Natural killer cell (primary cell): ENCODE measurements around the gene BRINP2. TPM values are rescaled to one million over a fixed set of nuclear protein-coding genes. Genes with fewer than 3 reads are reported as not detected.

ENCODE experiments used
- ATAC-seq, 3 donors: fragments of 150-1000 bp in 2 of 3; fragments of 200-7000 bp in 1 of 3; cut with Tn5 transposase; 1 replicate in 1 of 3; 2 replicates in 2 of 3; pipeline ENCODE4 v1.10.0; 2021; ENCODE audit warnings: mild to moderate bottlenecking in 2 of 3, moderate library complexity in 2 of 3
- DNase-seq, 2 donors: peaks; one replicate each; pipeline versions ENCODE4 v3.0.0 to v3.0.0-alpha.2; 2013 to 2021; ENCODE audit warnings: mixed read lengths in 1 of 2
- H3K27ac ChIP-seq: one replicate; pipeline ENCODE4 v1.5.1; 2013; ENCODE audit warnings: mild to moderate bottlenecking, low read length
- H3K27me3 ChIP-seq: one replicate; pipeline ENCODE4 v1.6.1; 2013; ENCODE audit warnings: low read length; ENCODE audit not compliant: control insufficient read depth, insufficient read depth
- H3K36me3 ChIP-seq: one replicate; pipeline ENCODE4 v1.6.1; 2013; ENCODE audit warnings: low read length; ENCODE audit not compliant: control insufficient read depth, insufficient read depth
- H3K4me1 ChIP-seq: one replicate; pipeline ENCODE4 v1.6.1; 2013; ENCODE audit warnings: low read length; ENCODE audit not compliant: control insufficient read depth, insufficient read depth
- H3K4me3 ChIP-seq: one replicate; pipeline ENCODE4 v1.5.1; 2013; ENCODE audit warnings: low read length
- H3K9me3 ChIP-seq: one replicate; pipeline ENCODE4 v1.6.1; 2013; ENCODE audit warnings: low read length; ENCODE audit not compliant: control insufficient read depth, insufficient read depth
- H3K27ac Mint-ChIP-seq, 2 donors: one replicate each; pipeline ENCODE4 v1.8.0; 2022; ENCODE audit warnings: mild to moderate bottlenecking in 2 of 2, mixed read lengths in 2 of 2, moderate library complexity in 1 of 2
- H3K27me3 Mint-ChIP-seq, 2 donors: one replicate each; pipeline ENCODE4 v1.8.0; 2022; ENCODE audit warnings: low read depth in 2 of 2, mixed read lengths in 2 of 2
- H3K36me3 Mint-ChIP-seq: one replicate; pipeline ENCODE4 v1.8.0; 2022; ENCODE audit warnings: mixed read lengths
- H3K4me1 Mint-ChIP-seq, 2 donors: one replicate each; pipeline ENCODE4 v1.8.0; 2022; ENCODE audit warnings: mixed read lengths in 2 of 2
- H3K4me3 Mint-ChIP-seq: one replicate; pipeline ENCODE4 v1.8.0; 2022; ENCODE audit warnings: mild to moderate bottlenecking, moderate library complexity, mixed read lengths
- H3K9me3 Mint-ChIP-seq, 2 donors: one replicate each; pipeline ENCODE4 v1.8.0; 2022; ENCODE audit warnings: mixed read lengths in 2 of 2
- CTCF ChIP-seq: fragments of 200-600 bp; IDR thresholded peaks from one replicate; pipeline ENCODE4 v1.8.0; 2022; ENCODE audit warnings: antibody characterized with exemption
- WGBS: methylation state at CpG from one replicate; pipeline ENCODE4 v1.1.7; 2013; ENCODE audit warnings: missing lambda C conversion rate; ENCODE audit not compliant: insufficient coverage; 5-methylcytosine and 5-hydroxymethylcytosine counted together
- intact Hi-C: fragments of 100-400 bp; cut with micrococcal nuclease; formaldehyde crosslinking; loops from one replicate; pipeline ENCODE4 v1.14.2; 2022
- total RNA-seq, 4 donors: library from RNA; stranded (reverse); fragments of 120-200 nt in 1 of 4; gene quantifications; one replicate each; pipeline versions ENCODE4 v1.2.3 to v1.2.4, GENCODE V29; 2013 to 2022

BRINP2 gene
- total RNA-seq, 3 donors from 2014 or later (not counting 1 experiment from before 2014, with no cell fraction given) = not detected

DNA sequence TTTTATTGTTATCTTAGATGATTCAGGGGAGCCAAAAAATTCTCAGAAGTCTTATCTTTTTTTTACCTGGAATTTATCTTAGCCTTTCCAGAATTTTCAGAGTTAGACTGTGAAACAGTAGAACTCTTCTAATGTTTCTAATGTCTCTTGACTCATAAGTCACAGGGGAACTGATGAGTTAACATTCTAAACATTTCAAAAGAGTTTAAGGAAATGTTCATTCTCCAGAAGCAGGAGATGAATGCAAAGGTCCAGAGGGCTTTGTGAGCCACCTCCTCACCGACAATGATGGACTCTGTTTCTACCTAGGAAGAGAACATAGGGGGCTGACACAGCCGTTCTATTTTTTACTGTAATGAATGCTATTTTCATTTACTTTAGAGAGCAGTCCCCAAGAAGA, 157.5 kb downstream of the BRINP2 start:
- no peak for DNase-seq
- no peaks in the 10 kb centered on the region for H3K36me3 ChIP-seq
- intact Hi-C loops = no loop called here
- no peak overlapping the region for H3K27ac ChIP-seq
- H3K4me1 ChIP-seq = no peaks in the 10 kb centered on the region
- H3K4me1 Mint-ChIP-seq = no peaks in the 10 kb centered on the region
- H3K27me3 Mint-ChIP-seq = no peaks in the 10 kb centered on the region
- ATAC-seq = no peak
- no peaks in the 10 kb centered on the region for H3K9me3 ChIP-seq
- no peak overlapping the region for H3K27ac Mint-ChIP-seq
- H3K4me3 ChIP-seq = no peak overlapping the region
- TF ChIP-seq CTCF = no peak
- no peaks in the 10 kb centered on the region for H3K36me3 Mint-ChIP-seq
- H3K27me3 ChIP-seq = no peaks in the 10 kb centered on the region
- H3K9me3 Mint-ChIP-seq = peaks cover 9 to 14% of the 10 kb centered on the region in 2 donors
- 73% methylated on average over 2 of the region's 2 CpGs for WGBS
- H3K4me3 Mint-ChIP-seq = no peak overlapping the region

- no peak for DNase-seq
- ATAC-seq = no peak
- H3K27ac Mint-ChIP-seq = no peak overlapping the region
- Histone ChIP-seq H3K4me1 (no peaks in the 10 kb centered on the region), H3K9me3 (no peaks in the 10 kb centered on the region), H3K27ac (no peak overlapping the region), H3K27me3 (no peaks in the 10 kb centered on the region), H3K4me3 (no peak overlapping the region), H3K36me3 (no peaks in the 10 kb centered on the region)
- H3K27me3 Mint-ChIP-seq = no peaks in the 10 kb centered on the region
- H3K4me3 Mint-ChIP-seq = no peak overlapping the region
- H3K36me3 Mint-ChIP-seq = no peaks in the 10 kb centered on the region
- WGBS = 83% methylated on average over 2 of the region's 2 CpGs
- intact Hi-C loops = no loop called here
- H3K4me1 Mint-ChIP-seq = no peaks in the 10 kb centered on the region
- TF ChIP-seq CTCF = no peak
- peaks cover 6 to 10% of the 10 kb centered on the region in 2 donors for H3K9me3 Mint-ChIP-seq
These were observed 159.1 kb downstream of the BRINP2 start for GRCh38 chr1:177329871-177330270.

Other genes with a start within 250 kb of the BRINP2 start
- not detected for gene ASTN1, start 6.2 kb upstream of the BRINP2 start, total RNA-seq